NCI-H82 (cell line): ENCODE data around the gene WRAP73.
"Not testable (repeated sequence)": the region's sequence is repeated elsewhere in the genome, so short reads cannot be mapped to it uniquely, and the experiment has no call there.

Source experiments
- DNase-seq: peaks from one replicate; lab custom pipeline; 2025; lab: John Stamatoyannopoulos, UW

The WRAP73 gene

GRCh38 chr1:3597599-3597964 lies 52.3 kb downstream of the WRAP73 start:
- DNase-seq: no peak

- no peak for DNase-seq
Observed at GRCh38 chr1:3596663-3597598, 53.0 kb downstream of the WRAP73 start.

- DNase-seq: no peak
Observed at GRCh38 chr1:3595949-3596348, 54.0 kb downstream of the WRAP73 start.

GRCh38 chr1:3594706-3595377 lies 55.1 kb downstream of the WRAP73 start:
- DNase-seq: no peak

GRCh38 chr1:3593745-3594144 lies 56.2 kb downstream of the WRAP73 start:
- no peak for DNase-seq

- no peak for DNase-seq
Observed at GRCh38 chr1:3593334-3593733, 56.6 kb downstream of the WRAP73 start.

- no peak for DNase-seq
Observed at GRCh38 chr1:3590951-3591865, 58.7 kb downstream of the WRAP73 start.

- peak; percentile 80 for DNase-seq
Observed at GRCh38 chr1:3590139-3590763, 59.7 kb downstream of the WRAP73 start.

GRCh38 chr1:3588395-3588794 lies 61.5 kb downstream of the WRAP73 start:
- no peak for DNase-seq

- DNase-seq: no peak
Observed at GRCh38 chr1:3586986-3587759, 62.7 kb downstream of the WRAP73 start.

- no peak for DNase-seq
Observed at GRCh38 chr1:3585940-3586568, 63.8 kb downstream of the WRAP73 start.

- not testable (repeated sequence) for DNase-seq
Observed at GRCh38 chr1:3585353-3585868, 64.5 kb downstream of the WRAP73 start.

- DNase-seq: no peak
Observed at GRCh38 chr1:3584915-3585314, 65.0 kb downstream of the WRAP73 start.

- not testable (repeated sequence) for DNase-seq
Observed at GRCh38 chr1:3583751-3584150, 66.2 kb downstream of the WRAP73 start.

GRCh38 chr1:3581296-3582036 lies 68.4 kb downstream of the WRAP73 start:
- no peak for DNase-seq
